HepG2 (cell line): ENCODE measurements around the gene FCN3. TPM values are rescaled to one million over a fixed set of nuclear protein-coding genes. Genes with fewer than 3 reads are reported as not detected.
A peak's percentile ranks its signal among the peaks of the same experiment; 100 is the strongest.

Experiments used
- ATF7-NPFF ChIP-seq: sonication (generic); formaldehyde crosslinking; IDR thresholded peaks from 2 replicates; pipeline ENCODE4 v1.8.1; 2023; ENCODE audit warnings: mild to moderate bottlenecking, low read depth, missing genetic modification reagents, moderate library complexity
- ATRX ChIP-seq: sonication (generic); formaldehyde crosslinking; IDR thresholded peaks from 2 replicates; pipeline ENCODE4 v1.4.0; 2020; ENCODE audit warnings: missing genetic modification reagents, borderline replicate concordance
- BHLHE40 ChIP-seq: IDR thresholded peaks from 2 replicates; pipeline ENCODE4 v1.6.1; 2011; ENCODE audit warnings: low read length, improper control_type of control experiment
- CENPX ChIP-seq: sonication (generic); formaldehyde crosslinking; IDR thresholded peaks from 2 replicates; pipeline ENCODE4 v1.9.0; 2021; ENCODE audit warnings: mild to moderate bottlenecking, missing genetic modification reagents, moderate library complexity
- FOXA3 ChIP-seq: IDR thresholded peaks from 2 replicates; pipeline ENCODE4 v1.6.1; 2016; ENCODE audit warnings: missing genetic modification reagents, missing compliant biosample characterization
- HOXD1 ChIP-seq: sonication (generic); formaldehyde crosslinking; IDR thresholded peaks from 2 replicates; pipeline ENCODE4 v1.5.0; 2020; ENCODE audit warnings: missing genetic modification reagents
- KDM4B ChIP-seq: sonication (generic); formaldehyde crosslinking; IDR thresholded peaks from 2 replicates; pipeline ENCODE4 v1.4.0; 2020; ENCODE audit warnings: missing genetic modification reagents
- KMT2B ChIP-seq: IDR thresholded peaks from 2 replicates; pipeline ENCODE4 v1.6.1; 2016; ENCODE audit warnings: missing genetic modification reagents, missing compliant biosample characterization
- SCMH1 ChIP-seq: sonication (generic); formaldehyde crosslinking; IDR thresholded peaks from 2 replicates; pipeline ENCODE4 v1.9.0; 2021; ENCODE audit warnings: missing genetic modification reagents, mild to moderate bottlenecking, borderline replicate concordance
- SMARCC2 ChIP-seq: fragments of 450-650 bp; IDR thresholded peaks from 2 replicates; pipeline ENCODE4 v1.6.1; 2017; ENCODE audit warnings: antibody characterized with exemption, mild to moderate bottlenecking
- SP4 ChIP-seq: sonication (generic); formaldehyde crosslinking; IDR thresholded peaks from 2 replicates; pipeline ENCODE4 v1.8.1; 2023; ENCODE audit warnings: mild to moderate bottlenecking, missing genetic modification reagents
- THAP11 ChIP-seq: IDR thresholded peaks from 2 replicates; pipeline ENCODE4 v1.6.1; 2016; ENCODE audit warnings: missing biosample characterization, missing genetic modification reagents
- ZNF101 ChIP-seq: sonication (generic); formaldehyde crosslinking; IDR thresholded peaks from 2 replicates; pipeline ENCODE4 v1.4.0; 2020; ENCODE audit warnings: mild to moderate bottlenecking, low read depth, missing genetic modification reagents, borderline replicate concordance
- ZNF225 ChIP-seq: sonication (generic); formaldehyde crosslinking; IDR thresholded peaks from 2 replicates; pipeline ENCODE4 v1.4.0; 2020; ENCODE audit warnings: mild to moderate bottlenecking, missing genetic modification reagents
- ZNF329 ChIP-seq: sonication (generic); formaldehyde crosslinking; IDR thresholded peaks from 2 replicates; pipeline ENCODE4 v1.9.0; 2021; ENCODE audit warnings: low read depth, mild to moderate bottlenecking, missing genetic modification reagents
- ZNF333 ChIP-seq: sonication (generic); formaldehyde crosslinking; IDR thresholded peaks from 2 replicates; pipeline ENCODE4 v1.4.0; 2020; ENCODE audit warnings: mild to moderate bottlenecking, missing genetic modification reagents, borderline replicate concordance
- ZNF557 ChIP-seq: sonication (generic); formaldehyde crosslinking; IDR thresholded peaks from 2 replicates; pipeline ENCODE4 v1.4.0; 2020; ENCODE audit warnings: missing genetic modification reagents
- ZNF562 ChIP-seq: sonication (generic); formaldehyde crosslinking; IDR thresholded peaks from 2 replicates; pipeline ENCODE4 v1.8.0; 2022; ENCODE audit warnings: missing genetic modification reagents, borderline replicate concordance
- ZNF577 ChIP-seq: sonication (generic); formaldehyde crosslinking; IDR thresholded peaks from 2 replicates; pipeline ENCODE4 v1.4.0; 2020; ENCODE audit warnings: mild to moderate bottlenecking, low read depth, missing genetic modification reagents, borderline replicate concordance
- ZNF782 ChIP-seq: sonication (generic); formaldehyde crosslinking; IDR thresholded peaks from 2 replicates; pipeline ENCODE4 v1.4.0; 2020; ENCODE audit warnings: missing genetic modification reagents, mild to moderate bottlenecking, borderline replicate concordance
- polyA plus RNA-seq, 8 experiments: library from polyadenylated mRNA; depleted of rRNA in 3 of 8; stranded (reverse) in 7 of 8; unstranded in 1 of 8; fragments of >200 nt; fragmentation: Illumina TruSeq in 4 of 8; extraction: Trizol in 4 of 8; gene quantifications; 2 replicates each; pipeline versions ENCODE4 v1.2.1 to v1.2.3, GENCODE V29; 2011 to 2016; ENCODE audit warnings: low read depth in 4 of 8, missing spikeins in 1 of 8, mixed read lengths in 1 of 8; ENCODE audit not compliant: insufficient read depth in 1 of 8
- total RNA-seq, 5 experiments: library from RNA; depleted of rRNA; stranded (reverse); fragments of >200 nt; fragmentation: Illumina TruSeq; extraction: Trizol; gene quantifications; 2 replicates each; pipeline ENCODE4 v1.2.3, GENCODE V29; 2016; ENCODE audit warnings: low read depth in 1 of 5
- TF ChIP-seq, protein P1 (sequence below): sonication (generic); formaldehyde crosslinking; IDR thresholded peaks from 2 replicates; pipeline ENCODE4 v1.5.1; 2020; ENCODE audit warnings: mild to moderate bottlenecking, missing genetic modification reagents, borderline replicate concordance
- TF ChIP-seq, protein P2 (sequence below): sonication (generic); formaldehyde crosslinking; IDR thresholded peaks from 2 replicates; pipeline ENCODE4 v1.5.1; 2020; ENCODE audit warnings: mild to moderate bottlenecking, moderate library complexity, missing genetic modification reagents

The FCN3 gene
- total and polyA plus RNA-seq, 2 of the 13 experiments (the other 11 are each of a cell fraction or from before 2014, with no cell fraction given): not detected

GRCh38 chr1:27341525-27342252 is 32.9 kb downstream of the FCN3 start, which contains the start of gene SYTL1 (continued):
- TF ChIP-seq, protein P1, sequence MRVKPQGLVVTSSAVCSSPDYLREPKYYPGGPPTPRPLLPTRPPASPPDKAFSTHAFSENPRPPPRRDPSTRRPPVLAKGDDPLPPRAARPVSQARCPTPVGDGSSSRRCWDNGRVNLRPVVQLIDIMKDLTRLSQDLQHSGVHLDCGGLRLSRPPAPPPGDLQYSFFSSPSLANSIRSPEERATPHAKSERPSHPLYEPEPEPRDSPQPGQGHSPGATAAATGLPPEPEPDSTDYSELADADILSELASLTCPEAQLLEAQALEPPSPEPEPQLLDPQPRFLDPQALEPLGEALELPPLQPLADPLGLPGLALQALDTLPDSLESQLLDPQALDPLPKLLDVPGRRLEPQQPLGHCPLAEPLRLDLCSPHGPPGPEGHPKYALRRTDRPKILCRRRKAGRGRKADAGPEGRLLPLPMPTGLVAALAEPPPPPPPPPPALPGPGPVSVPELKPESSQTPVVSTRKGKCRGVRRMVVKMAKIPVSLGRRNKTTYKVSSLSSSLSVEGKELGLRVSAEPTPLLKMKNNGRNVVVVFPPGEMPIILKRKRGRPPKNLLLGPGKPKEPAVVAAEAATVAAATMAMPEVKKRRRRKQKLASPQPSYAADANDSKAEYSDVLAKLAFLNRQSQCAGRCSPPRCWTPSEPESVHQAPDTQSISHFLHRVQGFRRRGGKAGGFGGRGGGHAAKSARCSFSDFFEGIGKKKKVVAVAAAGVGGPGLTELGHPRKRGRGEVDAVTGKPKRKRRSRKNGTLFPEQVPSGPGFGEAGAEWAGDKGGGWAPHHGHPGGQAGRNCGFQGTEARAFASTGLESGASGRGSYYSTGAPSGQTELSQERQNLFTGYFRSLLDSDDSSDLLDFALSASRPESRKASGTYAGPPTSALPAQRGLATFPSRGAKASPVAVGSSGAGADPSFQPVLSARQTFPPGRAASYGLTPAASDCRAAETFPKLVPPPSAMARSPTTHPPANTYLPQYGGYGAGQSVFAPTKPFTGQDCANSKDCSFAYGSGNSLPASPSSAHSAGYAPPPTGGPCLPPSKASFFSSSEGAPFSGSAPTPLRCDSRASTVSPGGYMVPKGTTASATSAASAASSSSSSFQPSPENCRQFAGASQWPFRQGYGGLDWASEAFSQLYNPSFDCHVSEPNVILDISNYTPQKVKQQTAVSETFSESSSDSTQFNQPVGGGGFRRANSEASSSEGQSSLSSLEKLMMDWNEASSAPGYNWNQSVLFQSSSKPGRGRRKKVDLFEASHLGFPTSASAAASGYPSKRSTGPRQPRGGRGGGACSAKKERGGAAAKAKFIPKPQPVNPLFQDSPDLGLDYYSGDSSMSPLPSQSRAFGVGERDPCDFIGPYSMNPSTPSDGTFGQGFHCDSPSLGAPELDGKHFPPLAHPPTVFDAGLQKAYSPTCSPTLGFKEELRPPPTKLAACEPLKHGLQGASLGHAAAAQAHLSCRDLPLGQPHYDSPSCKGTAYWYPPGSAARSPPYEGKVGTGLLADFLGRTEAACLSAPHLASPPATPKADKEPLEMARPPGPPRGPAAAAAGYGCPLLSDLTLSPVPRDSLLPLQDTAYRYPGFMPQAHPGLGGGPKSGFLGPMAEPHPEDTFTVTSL: no peak
- TF ChIP-seq SMARCC2: no peak
- no peak for TF ChIP-seq ZNF329
- no peak for TF ChIP-seq KMT2B (CRISPR knock-in tag)
- TF ChIP-seq ZNF101: no peak
- TF ChIP-seq ZNF557 (CRISPR knock-in tag): no peak
- 0 out of 2 replicates have a peak, but pooled peaks have one; percentile 55 for TF ChIP-seq HOXD1 (CRISPR knock-in tag)
- TF ChIP-seq ZNF225: no peak
- TF ChIP-seq ZNF782 (CRISPR knock-in tag): no peak
- 0 out of 2 replicates have a peak, but pooled peaks have one; percentile 29 for TF ChIP-seq FOXA3 (CRISPR knock-in tag)
- no peak for TF ChIP-seq ZNF562 (CRISPR knock-in tag)
- no peak for TF ChIP-seq ATRX (CRISPR knock-in tag)
- no peak for TF ChIP-seq BHLHE40
- TF ChIP-seq ZNF333 (CRISPR knock-in tag): no peak
- peak; percentile 62 for TF ChIP-seq THAP11 (CRISPR knock-in tag)
- TF ChIP-seq KDM4B: no peak; the same call in 1 of the 2 replicates
- TF ChIP-seq, protein P2, sequence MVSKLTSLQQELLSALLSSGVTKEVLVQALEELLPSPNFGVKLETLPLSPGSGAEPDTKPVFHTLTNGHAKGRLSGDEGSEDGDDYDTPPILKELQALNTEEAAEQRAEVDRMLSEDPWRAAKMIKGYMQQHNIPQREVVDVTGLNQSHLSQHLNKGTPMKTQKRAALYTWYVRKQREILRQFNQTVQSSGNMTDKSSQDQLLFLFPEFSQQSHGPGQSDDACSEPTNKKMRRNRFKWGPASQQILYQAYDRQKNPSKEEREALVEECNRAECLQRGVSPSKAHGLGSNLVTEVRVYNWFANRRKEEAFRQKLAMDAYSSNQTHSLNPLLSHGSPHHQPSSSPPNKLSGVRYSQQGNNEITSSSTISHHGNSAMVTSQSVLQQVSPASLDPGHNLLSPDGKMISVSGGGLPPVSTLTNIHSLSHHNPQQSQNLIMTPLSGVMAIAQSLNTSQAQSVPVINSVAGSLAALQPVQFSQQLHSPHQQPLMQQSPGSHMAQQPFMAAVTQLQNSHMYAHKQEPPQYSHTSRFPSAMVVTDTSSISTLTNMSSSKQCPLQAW (CRISPR knock-in tag): peak; percentile 53; the same call in 1 of the 2 replicates
- no peak for TF ChIP-seq ZNF577 (CRISPR knock-in tag)
- TF ChIP-seq SCMH1 (CRISPR knock-in tag): no peak
- TF ChIP-seq SP4 (CRISPR knock-in tag): peak; percentile 50; the same call in 1 of the 2 replicates
- TF ChIP-seq ATF7-NPFF (CRISPR knock-in tag): no peak; the same call in 1 of the 2 replicates
- no peak for TF ChIP-seq CENPX (CRISPR knock-in tag)
